ACHN (cell line): ENCODE data around the gene EXTL1.

Source experiments
- DNase-seq: peaks from one replicate; pipeline ENCODE4 v3.0.0-alpha.2; 2015
- in situ Hi-C: cut with HindIII; loops from 2 replicates; pipeline ENCODE4 v1.10.0; 2017; ENCODE audit warnings: low sequenced_read_pairs, low pct_ligation_motif_present, low pct_unique_long_range_greater_than_20kb

The EXTL1 gene

DNA sequence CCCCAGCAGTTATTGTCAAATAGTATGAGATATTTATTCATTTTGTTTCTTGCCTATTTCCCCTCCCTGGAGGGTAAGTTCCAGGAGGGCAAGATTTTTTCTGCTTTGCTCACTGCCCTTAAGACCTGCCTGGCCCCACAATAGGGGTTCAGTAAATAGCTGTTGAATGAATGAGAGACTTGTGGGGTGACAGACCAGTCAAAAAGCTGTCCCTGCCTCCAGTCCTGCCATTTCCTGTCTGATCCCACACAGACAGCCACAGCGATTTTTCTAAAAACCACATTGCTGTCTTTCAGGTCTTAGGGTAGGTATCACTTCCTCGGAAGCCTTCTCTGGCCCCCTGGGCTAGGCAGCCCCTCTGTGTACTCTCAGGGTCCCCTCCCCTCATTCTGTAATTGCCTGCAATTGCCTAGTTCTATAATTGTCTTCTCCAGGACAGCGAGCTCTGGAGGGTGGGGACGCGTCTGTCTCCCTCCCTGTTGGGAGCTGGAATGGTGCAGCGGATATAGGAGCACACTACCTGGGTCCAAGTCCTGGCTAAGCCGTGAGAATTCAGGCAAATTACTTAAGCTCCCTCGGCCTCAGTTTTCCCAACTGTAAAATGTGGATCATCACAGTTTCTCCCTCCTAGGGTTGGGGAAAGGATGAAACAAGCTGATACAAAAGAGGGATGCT lies 1.8 kb upstream of the EXTL1 start:
- no peak for DNase-seq
- in situ Hi-C loops = no loop called here

DNA sequence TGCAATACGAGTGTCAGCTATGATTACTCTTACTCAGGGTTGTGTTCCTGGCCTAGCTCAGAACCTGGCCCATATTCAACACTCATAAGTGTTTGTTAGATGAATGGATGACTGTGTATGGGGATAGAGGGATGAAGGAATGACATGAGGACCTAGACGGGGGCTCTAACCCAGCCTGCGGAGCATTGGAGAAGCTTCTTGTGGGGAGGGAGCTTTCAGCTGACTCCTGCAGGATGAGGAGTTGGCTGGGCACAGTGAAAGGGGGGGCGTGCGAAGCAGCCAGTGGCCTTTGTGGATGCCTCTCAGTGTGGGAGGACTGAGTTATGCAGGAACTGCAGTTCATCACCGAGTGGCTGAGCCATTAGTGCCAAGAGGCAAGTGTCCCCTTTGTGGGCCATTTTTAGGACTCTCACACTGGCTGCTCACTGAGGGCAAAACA lies 1.2 kb upstream of the EXTL1 start:
- in situ Hi-C loops = no loop called here
- DNase-seq = no peak

- no peak for DNase-seq
- in situ Hi-C loops = no loop called here
These were observed 481 bp upstream of the EXTL1 start for GRCh38 chr1:26020941-26021646.

GRCh38 chr1:26022404-26022779 lies 817 bp downstream of the EXTL1 start:
- DNase-seq = no peak
- in situ Hi-C loops = no loop called here

GRCh38 chr1:26023009-26023408 lies 1.4 kb downstream of the EXTL1 start:
- in situ Hi-C loops = no loop called here
- DNase-seq = no peak

DNA sequence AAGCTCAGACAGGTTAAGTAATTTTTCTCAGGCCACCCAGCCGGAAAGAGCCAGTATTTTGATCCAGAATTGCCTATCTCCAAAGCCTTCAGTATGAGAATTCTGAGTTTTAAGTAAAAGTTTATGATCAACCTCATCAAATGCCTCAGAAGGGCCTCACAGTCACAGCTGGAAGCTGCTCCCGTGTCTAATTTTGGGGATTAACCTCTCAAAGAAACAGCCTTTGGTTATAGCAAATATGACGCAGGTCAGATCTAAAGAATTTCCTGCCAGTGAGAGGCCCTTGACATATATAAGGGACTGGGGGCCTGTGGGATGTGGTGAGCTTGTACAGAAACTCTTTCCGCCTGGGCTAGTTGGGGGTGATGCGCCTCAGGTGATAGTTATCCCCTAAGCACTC lies 2.3 kb downstream of the EXTL1 start:
- in situ Hi-C loops = no loop called here
- no peak for DNase-seq

- DNase-seq = no peak
- in situ Hi-C loops = no loop called here
These were observed 3.5 kb downstream of the EXTL1 start for GRCh38 chr1:26025060-26025459.

DNA sequence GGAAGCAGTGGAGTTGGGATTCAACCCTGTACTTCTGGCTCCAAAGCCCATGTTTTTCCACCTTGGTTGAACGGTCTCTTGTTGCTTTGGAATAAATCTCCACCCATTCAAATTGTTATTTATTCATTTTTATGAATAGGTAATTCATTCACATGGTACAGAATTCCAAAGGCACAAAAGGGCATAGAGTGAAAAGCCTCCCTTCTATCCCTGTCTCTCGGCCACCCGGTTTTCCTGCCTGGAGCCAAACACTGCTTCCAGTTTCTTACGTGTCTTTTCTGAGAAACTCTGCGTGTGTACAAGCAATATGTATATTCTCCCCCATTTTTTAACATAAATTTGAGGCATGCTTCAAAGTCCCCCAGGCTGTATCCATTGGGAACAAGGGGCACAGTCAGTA lies 3.9 kb downstream of the EXTL1 start:
- DNase-seq = no peak
- in situ Hi-C loops = no loop called here

DNA sequence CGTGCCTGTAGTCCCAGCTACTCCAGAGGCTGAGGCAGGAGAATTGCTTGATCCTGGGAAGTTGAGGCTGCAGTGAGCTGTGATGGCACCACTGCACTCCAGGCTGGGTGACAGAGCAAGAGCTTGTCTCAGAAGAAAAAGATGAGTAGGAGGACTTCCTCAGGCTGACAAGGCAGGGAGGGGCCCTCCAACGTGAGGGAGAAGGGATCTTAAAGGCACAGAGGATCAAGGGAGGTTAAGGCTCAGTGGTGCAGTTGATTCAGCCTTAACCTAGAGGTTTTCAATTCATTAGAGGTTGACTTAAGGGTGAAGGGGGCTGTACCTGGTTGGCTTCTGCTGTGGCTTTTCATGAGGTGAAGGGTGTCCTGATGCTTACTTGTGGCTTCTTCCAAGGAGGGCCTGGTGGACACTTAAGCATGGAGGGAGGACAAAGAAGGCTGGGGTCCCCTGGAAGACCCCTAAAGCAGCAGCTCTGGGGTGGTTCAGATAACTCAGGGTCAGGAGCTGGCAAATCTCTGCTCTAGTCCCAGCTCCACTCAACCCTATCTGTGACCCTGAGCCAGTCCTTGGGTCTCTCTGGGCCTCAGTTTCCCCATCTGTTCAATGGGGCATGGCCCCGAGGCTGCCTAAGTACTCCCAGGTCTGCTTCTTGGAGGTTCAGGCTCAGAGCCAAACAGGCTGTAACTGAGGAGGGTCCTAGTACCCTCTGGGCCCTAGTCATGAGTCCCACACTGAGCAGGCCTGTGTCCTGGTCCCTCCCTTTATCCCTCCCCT lies 6.3 kb downstream of the EXTL1 start:
- DNase-seq = no peak
- in situ Hi-C loops = no loop called here

GRCh38 chr1:26028490-26028980 lies 7.0 kb downstream of the EXTL1 start:
- no peak for DNase-seq
- in situ Hi-C loops = no loop called here

DNA sequence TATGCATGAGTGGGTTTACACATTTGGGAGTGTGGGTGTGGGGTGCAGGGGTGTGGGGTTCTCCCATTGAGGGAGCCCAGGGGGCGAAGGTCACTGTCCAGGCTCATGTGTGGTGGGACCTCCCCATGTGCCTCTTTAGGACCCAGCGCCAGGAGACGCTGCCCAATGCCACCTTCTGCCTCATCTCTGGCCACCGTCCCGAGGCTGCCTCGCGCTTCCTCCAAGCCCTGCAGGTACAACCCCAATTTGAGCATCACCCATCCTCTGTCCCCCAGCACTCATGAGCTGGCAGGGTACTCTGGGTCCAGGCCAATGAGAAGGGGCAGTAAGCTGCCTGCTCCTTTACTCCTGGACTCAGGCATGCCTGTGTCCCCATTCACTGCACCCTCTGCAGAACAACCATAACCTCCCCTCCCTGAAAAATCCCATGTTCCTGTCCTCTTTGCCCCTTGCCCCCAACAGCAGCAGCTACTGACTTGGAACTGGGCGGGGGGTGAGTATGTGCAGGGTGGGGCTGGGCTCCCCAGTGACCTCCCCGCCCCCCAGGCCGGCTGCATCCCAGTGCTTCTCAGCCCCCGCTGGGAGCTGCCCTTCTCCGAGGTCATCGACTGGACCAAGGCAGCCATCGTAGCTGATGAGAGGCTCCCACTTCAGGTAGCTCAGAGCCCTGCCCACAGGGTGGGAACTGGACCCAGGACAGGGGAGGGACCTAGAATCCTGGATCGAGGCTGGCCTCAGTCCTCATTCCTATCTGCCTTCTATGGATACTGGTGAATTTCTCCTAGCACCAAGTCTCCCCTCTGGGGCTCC lies 7.7 kb downstream of the EXTL1 start:
- DNase-seq = no peak
- in situ Hi-C loops = no loop called here

GRCh38 chr1:26029864-26030481 lies 8.4 kb downstream of the EXTL1 start:
- no peak for DNase-seq
- in situ Hi-C loops = no loop called here

GRCh38 chr1:26031196-26031595 lies 9.6 kb downstream of the EXTL1 start:
- in situ Hi-C loops = no loop called here

GRCh38 chr1:26031611-26032220 lies 10.1 kb downstream of the EXTL1 start:
- DNase-seq = no peak
- in situ Hi-C loops = no loop called here

More at GRCh38 chr1:26031196-26031595, 9.6 kb downstream of the EXTL1 start:
- DNase-seq = no peak

- no peak for DNase-seq
- in situ Hi-C loops = no loop called here
These were observed 11.2 kb downstream of the EXTL1 start for GRCh38 chr1:26032656-26033357.

DNA sequence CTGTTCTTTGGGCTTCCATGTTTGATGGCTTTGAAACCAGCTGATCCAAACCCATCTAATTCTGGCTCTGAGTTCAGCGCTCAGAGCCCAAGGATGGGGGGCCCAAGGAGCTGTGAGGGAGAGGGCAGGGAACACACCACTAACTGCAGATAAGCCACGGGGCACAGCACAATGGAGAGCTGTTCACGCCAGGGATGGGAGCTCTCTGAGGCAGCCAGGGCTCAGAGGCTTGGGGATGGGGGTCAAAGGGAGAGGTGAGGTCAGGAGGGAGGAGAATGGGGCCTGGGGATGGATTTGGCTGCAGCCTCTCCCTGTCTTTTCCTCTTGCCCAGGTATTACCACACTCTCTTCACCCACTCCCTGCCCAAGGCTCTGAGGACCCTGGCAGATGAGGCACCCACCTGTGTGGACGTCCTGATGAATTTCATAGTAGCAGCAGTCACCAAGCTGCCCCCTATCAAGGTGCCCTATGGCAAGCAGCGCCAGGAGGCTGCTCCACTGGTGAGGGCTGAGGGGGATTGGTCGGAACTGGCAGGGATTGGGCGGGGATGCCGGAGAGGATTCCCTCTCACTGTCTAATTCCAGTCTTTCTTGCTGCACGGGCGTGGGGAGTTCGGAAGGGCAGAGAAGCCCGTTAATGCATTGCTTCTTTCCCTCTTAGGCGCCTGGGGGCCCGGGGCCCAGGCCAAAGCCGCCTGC lies 13.1 kb downstream of the EXTL1 start:
- in situ Hi-C loops = no loop called here
- peak; percentile 15 for DNase-seq
